ENCODE results near the gene CLEC9A. TPM values are rescaled to one million over a fixed set of nuclear protein-coding genes. Genes with fewer than 3 reads are reported as not detected.
A peak's percentile ranks its signal among the peaks of the same experiment; 100 is the strongest.

Gene CLEC9A
- total and polyA plus RNA-seq, 5 donors from 2014 or later = not detected

- DNase-seq (no peak), ATAC-seq (ENCODE audit: low read depth in 2 of 2) (no peak)
- H3K4me1 Mint-ChIP-seq = no peaks in the 10 kb centered on the region
- H3K27ac ChIP-seq (ENCODE audit: insufficient read depth, low read length, poor library complexity, severe bottlenecking) = no peak overlapping the region
- H3K27me3 Mint-ChIP-seq = peaks cover 14% of the 10 kb centered on the region
- no peaks in the 10 kb centered on the region for H3K4me1 ChIP-seq (ENCODE audit: control insufficient read depth, insufficient read depth, low read length, poor library complexity, severe bottlenecking)
- H3K36me3 Mint-ChIP-seq = no peaks in the 10 kb centered on the region
- no peaks in the 10 kb centered on the region for H3K27me3 ChIP-seq (ENCODE audit: control insufficient read depth, insufficient read depth, low read length)
- no peaks in the 10 kb centered on the region for H3K36me3 ChIP-seq (ENCODE audit: control insufficient read depth, insufficient read depth, low read length)
- no peak overlapping the region for H3K4me3 ChIP-seq (ENCODE audit: low read depth, low read length)
- no peak overlapping the region for H3K4me3 Mint-ChIP-seq
- no peaks in the 10 kb centered on the region for H3K9me3 ChIP-seq (ENCODE audit: control insufficient read depth in 2 of 2, low read length in 2 of 2)
- H3K9me3 Mint-ChIP-seq = peaks cover 0 to 14% (median 6%) of the 10 kb centered on the region in 7 donors
- H3K27ac Mint-ChIP-seq = no peak overlapping the region
These were observed 51.8 kb downstream of the CLEC9A start for GRCh38 chr12:10082117-10082874.

- DNase-seq (no peak), ATAC-seq (ENCODE audit: low read depth in 2 of 2) (no peak)
- Mint-ChIP-seq H3K9me3 (peaks cover 0 to 14% (median 6%) of the 10 kb centered on the region in 7 donors), H3K27me3 (peaks cover 13% of the 10 kb centered on the region), H3K36me3 (no peaks in the 10 kb centered on the region), H3K4me3 (no peak overlapping the region), H3K4me1 (no peaks in the 10 kb centered on the region), H3K27ac (no peak overlapping the region)
- Histone ChIP-seq H3K4me3 (ENCODE audit: low read depth, low read length) (no peak overlapping the region), H3K9me3 (ENCODE audit: control insufficient read depth in 2 of 2, low read length in 2 of 2) (no peaks in the 10 kb centered on the region), H3K27ac (ENCODE audit: insufficient read depth, low read length, poor library complexity, severe bottlenecking) (no peak overlapping the region), H3K4me1 (ENCODE audit: control insufficient read depth, insufficient read depth, low read length, poor library complexity, severe bottlenecking) (no peaks in the 10 kb centered on the region), H3K27me3 (ENCODE audit: control insufficient read depth, insufficient read depth, low read length) (peaks cover 3% of the 10 kb centered on the region), H3K36me3 (ENCODE audit: control insufficient read depth, insufficient read depth, low read length) (no peaks in the 10 kb centered on the region)
These were observed 54.3 kb downstream of the CLEC9A start for GRCh38 chr12:10084733-10085132.

GRCh38 chr12:10086387-10086786 is 55.9 kb downstream of the CLEC9A start:
- H3K27me3 ChIP-seq (ENCODE audit: control insufficient read depth, insufficient read depth, low read length) = peaks cover 3% of the 10 kb centered on the region
- Mint-ChIP-seq H3K4me1 (peaks cover 0 to 3% (median 0%) of the 10 kb centered on the region in 4 donors), H3K27ac (no peak overlapping the region), H3K9me3 (peaks cover 0 to 14% (median 6%) of the 10 kb centered on the region in 7 donors), H3K27me3 (peaks cover 7% of the 10 kb centered on the region), H3K36me3 (no peaks in the 10 kb centered on the region), H3K4me3 (no peak overlapping the region)
- H3K9me3 ChIP-seq (ENCODE audit: control insufficient read depth in 2 of 2, low read length in 2 of 2) = no peaks in the 10 kb centered on the region
- H3K27ac ChIP-seq (ENCODE audit: insufficient read depth, low read length, poor library complexity, severe bottlenecking) = no peak overlapping the region
- H3K4me1 ChIP-seq (ENCODE audit: control insufficient read depth, insufficient read depth, low read length, poor library complexity, severe bottlenecking) = no peaks in the 10 kb centered on the region
- no peak overlapping the region for H3K4me3 ChIP-seq (ENCODE audit: low read depth, low read length)
- no peak for ATAC-seq (ENCODE audit: low read depth in 2 of 2)
- no peaks in the 10 kb centered on the region for H3K36me3 ChIP-seq (ENCODE audit: control insufficient read depth, insufficient read depth, low read length)
- no peak for DNase-seq

GRCh38 chr12:10088031-10088430 is 57.5 kb downstream of the CLEC9A start:
- Histone ChIP-seq H3K4me3 (ENCODE audit: low read depth, low read length) (no peak overlapping the region), H3K9me3 (ENCODE audit: control insufficient read depth in 2 of 2, low read length in 2 of 2) (no peaks in the 10 kb centered on the region), H3K4me1 (ENCODE audit: control insufficient read depth, insufficient read depth, low read length, poor library complexity, severe bottlenecking) (no peaks in the 10 kb centered on the region), H3K27ac (ENCODE audit: insufficient read depth, low read length, poor library complexity, severe bottlenecking) (no peak overlapping the region), H3K27me3 (ENCODE audit: control insufficient read depth, insufficient read depth, low read length) (peaks cover 3% of the 10 kb centered on the region), H3K36me3 (ENCODE audit: control insufficient read depth, insufficient read depth, low read length) (no peaks in the 10 kb centered on the region)
- ATAC-seq (ENCODE audit: low read depth in 2 of 2) (no peak), DNase-seq (no peak)
- no peaks in the 10 kb centered on the region for H3K36me3 Mint-ChIP-seq
- peaks cover 0 to 3% (median 0%) of the 10 kb centered on the region in 4 donors for H3K4me1 Mint-ChIP-seq
- H3K9me3 Mint-ChIP-seq = peaks cover 0 to 9% (median 6%) of the 10 kb centered on the region in 7 donors
- H3K27me3 Mint-ChIP-seq = peaks cover 7% of the 10 kb centered on the region
- no peak overlapping the region for H3K27ac Mint-ChIP-seq
- no peak overlapping the region for H3K4me3 Mint-ChIP-seq

DNA sequence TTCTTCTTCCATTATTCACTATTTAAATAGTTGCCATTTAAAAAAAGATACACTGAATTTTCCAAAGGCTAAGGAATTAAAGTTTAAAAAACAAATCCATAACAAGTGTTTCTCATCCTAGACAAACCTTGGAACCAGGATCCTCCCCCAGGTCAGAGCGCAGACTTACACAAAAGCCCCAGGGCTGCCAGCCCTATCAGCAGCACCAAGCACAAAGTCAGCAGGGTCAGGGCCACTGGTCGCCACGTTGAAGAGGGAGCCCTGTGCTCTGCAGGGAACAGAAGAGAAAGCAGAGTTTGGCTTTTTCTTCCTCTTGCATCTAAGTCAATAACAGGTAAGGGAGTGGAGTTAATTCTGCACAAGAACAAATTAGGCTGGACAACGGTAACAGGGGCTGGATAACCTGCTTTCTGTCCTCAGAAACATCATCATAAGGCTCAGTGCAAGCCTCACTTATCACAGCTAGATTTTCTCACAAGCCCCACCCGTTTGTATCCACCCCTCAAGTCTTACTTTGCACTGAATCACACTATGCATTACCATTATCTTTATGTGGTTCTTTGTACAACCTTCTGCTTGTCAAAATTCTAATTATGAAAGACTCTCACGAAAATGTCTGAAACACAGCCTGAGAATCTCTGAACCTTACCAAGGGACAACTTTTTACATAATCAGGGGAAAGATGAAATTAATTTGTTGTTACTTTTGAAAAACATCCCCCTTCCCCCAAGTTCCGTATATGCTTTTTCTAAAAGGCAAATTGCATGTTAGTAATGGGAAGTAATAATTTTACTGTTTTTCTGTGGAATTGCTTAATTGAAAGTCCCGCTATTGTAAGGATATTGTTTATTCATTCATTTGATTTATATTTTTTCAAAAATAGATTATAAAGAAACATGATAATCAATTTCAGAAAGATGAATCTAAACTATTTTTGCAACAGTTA is 58.7 kb downstream of the CLEC9A start:
- Mint-ChIP-seq H3K9me3 (peaks cover 0 to 5% (median 2%) of the 10 kb centered on the region in 7 donors), H3K4me3 (no peak overlapping the region), H3K4me1 (peaks cover 0 to 3% (median 0%) of the 10 kb centered on the region in 4 donors), H3K36me3 (no peaks in the 10 kb centered on the region), H3K27ac (peak overlapping the region in 1 of 3 donors; percentile 32), H3K27me3 (peaks cover 7% of the 10 kb centered on the region)
- H3K4me1 ChIP-seq (ENCODE audit: control insufficient read depth, insufficient read depth, low read length, poor library complexity, severe bottlenecking) = no peaks in the 10 kb centered on the region
- no peak overlapping the region for H3K27ac ChIP-seq (ENCODE audit: insufficient read depth, low read length, poor library complexity, severe bottlenecking)
- no peaks in the 10 kb centered on the region for H3K36me3 ChIP-seq (ENCODE audit: control insufficient read depth, insufficient read depth, low read length)
- H3K9me3 ChIP-seq (ENCODE audit: control insufficient read depth in 2 of 2, low read length in 2 of 2) = no peaks in the 10 kb centered on the region
- H3K27me3 ChIP-seq (ENCODE audit: control insufficient read depth, insufficient read depth, low read length) = peaks cover 3% of the 10 kb centered on the region
- DNase-seq (no peak), ATAC-seq (ENCODE audit: low read depth in 2 of 2) (no peak)
- no peak overlapping the region for H3K4me3 ChIP-seq (ENCODE audit: low read depth, low read length)

- ATAC-seq (ENCODE audit: low read depth in 2 of 2) (no peak), DNase-seq (no peak)
- Histone ChIP-seq H3K4me3 (ENCODE audit: low read depth, low read length) (no peak overlapping the region), H3K4me1 (ENCODE audit: control insufficient read depth, insufficient read depth, low read length, poor library complexity, severe bottlenecking) (no peaks in the 10 kb centered on the region), H3K27me3 (ENCODE audit: control insufficient read depth, insufficient read depth, low read length) (peaks cover 7% of the 10 kb centered on the region), H3K9me3 (ENCODE audit: control insufficient read depth in 2 of 2, low read length in 2 of 2) (no peaks in the 10 kb centered on the region), H3K36me3 (ENCODE audit: control insufficient read depth, insufficient read depth, low read length) (no peaks in the 10 kb centered on the region), H3K27ac (ENCODE audit: insufficient read depth, low read length, poor library complexity, severe bottlenecking) (no peak overlapping the region)
- H3K27me3 Mint-ChIP-seq = no peaks in the 10 kb centered on the region
- H3K4me1 Mint-ChIP-seq = peaks cover 0 to 2% (median 0%) of the 10 kb centered on the region in 4 donors
- H3K36me3 Mint-ChIP-seq = no peaks in the 10 kb centered on the region
- H3K4me3 Mint-ChIP-seq = no peak overlapping the region
- no peak overlapping the region for H3K27ac Mint-ChIP-seq
- H3K9me3 Mint-ChIP-seq = no peaks in the 10 kb centered on the region
These were observed 64.3 kb downstream of the CLEC9A start for GRCh38 chr12:10094646-10095395.

DNA sequence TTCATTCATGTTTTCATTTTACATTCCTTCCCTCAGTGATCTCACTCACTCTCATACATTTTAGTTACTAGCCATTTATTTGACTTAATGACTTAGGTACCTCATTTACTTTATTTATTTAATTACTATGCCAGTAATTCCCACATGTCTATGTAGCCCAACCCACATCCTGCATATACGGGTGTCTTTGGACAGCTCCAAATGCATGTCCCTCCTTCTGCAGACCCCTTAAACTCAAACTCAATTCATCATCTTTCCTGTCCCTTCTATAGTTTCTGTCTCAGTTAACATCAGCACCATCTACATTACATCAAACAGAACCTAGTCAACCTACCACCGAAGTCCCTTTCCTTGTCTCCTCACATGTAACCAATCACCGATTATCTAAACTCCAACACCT is 65.5 kb downstream of the CLEC9A start:
- Histone ChIP-seq H3K4me1 (ENCODE audit: control insufficient read depth, insufficient read depth, low read length, poor library complexity, severe bottlenecking) (no peaks in the 10 kb centered on the region), H3K27ac (ENCODE audit: insufficient read depth, low read length, poor library complexity, severe bottlenecking) (no peak overlapping the region), H3K4me3 (ENCODE audit: low read depth, low read length) (no peak overlapping the region), H3K36me3 (ENCODE audit: control insufficient read depth, insufficient read depth, low read length) (no peaks in the 10 kb centered on the region), H3K27me3 (ENCODE audit: control insufficient read depth, insufficient read depth, low read length) (peaks cover 7% of the 10 kb centered on the region), H3K9me3 (ENCODE audit: control insufficient read depth in 2 of 2, low read length in 2 of 2) (no peaks in the 10 kb centered on the region)
- H3K27me3 Mint-ChIP-seq = no peaks in the 10 kb centered on the region
- ATAC-seq (ENCODE audit: low read depth in 2 of 2) = no peak
- H3K4me1 Mint-ChIP-seq = no peaks in the 10 kb centered on the region
- no peak overlapping the region for H3K4me3 Mint-ChIP-seq
- H3K36me3 Mint-ChIP-seq = no peaks in the 10 kb centered on the region
- DNase-seq = no peak
- H3K9me3 Mint-ChIP-seq = peaks cover 0 to 2% (median 0%) of the 10 kb centered on the region in 7 donors
- H3K27ac Mint-ChIP-seq = no peak overlapping the region
